Measurements from ENCODE around the gene MLLT3. TPM values are rescaled to one million over a fixed set of nuclear protein-coding genes. Genes with fewer than 3 reads are reported as not detected.
A peak's percentile ranks its signal among the peaks of the same experiment; 100 is the strongest.
"Not testable (repeated sequence)": the region's sequence is repeated elsewhere in the genome, so short reads cannot be mapped to it uniquely, and the experiment has no call there.

The MLLT3 gene
- total RNA-seq, 2 donors from 2014 or later, result 5.6 to 5.7 TPM

GRCh38 chr9:20662156-20662555 is 39.9 kb upstream of the MLLT3 start:
- no peak for TF ChIP-seq POLR2A (IDR thresholded peaks at IDR 0.05)
- TF ChIP-seq CTCF (IDR thresholded peaks at IDR 0.05), result no peak
- Histone ChIP-seq H3K4me3 (no peak overlapping the region), H3K27me3 (no peaks in the 10 kb centered on the region), H3K4me1 (peaks cover 33% of the 10 kb centered on the region), H3K36me3 (replicated peaks in 1 of 2; ENCODE audit: insufficient read depth in 1 of 2, low read depth in 2 of 2) (no peaks in the 10 kb centered on the region), H3K9me3 (no peaks in the 10 kb centered on the region), H3K27ac (no peak overlapping the region)
- ATAC-seq (no peak), DNase-seq (no peak)
- intact Hi-C loops (cut with DNase I), result no loop called here
- WGBS, 2 donors, result 66 to 79% methylated on average over 2 to 3 of the region's 3 CpGs

GRCh38 chr9:20659474-20659967 is 37.2 kb upstream of the MLLT3 start:
- TF ChIP-seq CTCF (IDR thresholded peaks at IDR 0.05) (no peak), POLR2A (IDR thresholded peaks at IDR 0.05) (no peak)
- H3K27me3 ChIP-seq, result no peaks in the 10 kb centered on the region
- intact Hi-C loops (cut with DNase I), result no loop called here
- WGBS, 2 donors, result 50 to 64% methylated on average over 2 of the region's 2 CpGs
- no peaks in the 10 kb centered on the region for H3K36me3 ChIP-seq (replicated peaks in 1 of 2; ENCODE audit: insufficient read depth in 1 of 2, low read depth in 2 of 2)
- no peak overlapping the region for H3K4me3 ChIP-seq
- no peak overlapping the region for H3K27ac ChIP-seq
- no peak for DNase-seq
- H3K9me3 ChIP-seq, result no peaks in the 10 kb centered on the region
- peaks cover 33% of the 10 kb centered on the region for H3K4me1 ChIP-seq
- ATAC-seq, result no peak

- intact Hi-C loops (cut with DNase I), result no loop called here
- 63 to 69% methylated on average over 13 of the region's 13 CpGs for WGBS, 2 donors
- peaks cover 33% of the 10 kb centered on the region for H3K4me1 ChIP-seq
- H3K27me3 ChIP-seq, result no peaks in the 10 kb centered on the region
- no peak for TF ChIP-seq CTCF (IDR thresholded peaks at IDR 0.05)
- DNase-seq (no peak), ATAC-seq (peak; percentile 35)
- no peaks in the 10 kb centered on the region for H3K36me3 ChIP-seq (replicated peaks in 1 of 2; ENCODE audit: insufficient read depth in 1 of 2, low read depth in 2 of 2)
- peak overlapping the region; percentile 23 to 70 (median 48) for H3K27ac ChIP-seq
- H3K4me3 ChIP-seq, result peak overlapping the region in 1 of 2 donors; percentile 51
- no peaks in the 10 kb centered on the region for H3K9me3 ChIP-seq
These were observed 36.6 kb upstream of the MLLT3 start for GRCh38 chr9:20658677-20659473.

GRCh38 chr9:20658246-20658667 is 36.0 kb upstream of the MLLT3 start:
- H3K36me3 ChIP-seq (replicated peaks in 1 of 2; ENCODE audit: insufficient read depth in 1 of 2, low read depth in 2 of 2); ATAC-seq; H3K9me3 ChIP-seq; intact Hi-C loops (cut with DNase I); H3K27me3 ChIP-seq: not testable (repeated sequence)
- Histone ChIP-seq H3K4me3 (peak overlapping the region in 1 of 2 donors; percentile 51), H3K27ac (peak overlapping the region; percentile 23 to 70 (median 48)), H3K4me1 (peaks cover 33% of the 10 kb centered on the region)
- DNase-seq, result peak; percentile 28 to 58 (median 28)
- peak; percentile 25 to 64 (median 58) for TF ChIP-seq POLR2A (IDR thresholded peaks at IDR 0.05)
- 26 to 39% methylated on average over 25 to 26 of the region's 27 CpGs for WGBS, 2 donors

- TF ChIP-seq POLR2A (IDR thresholded peaks at IDR 0.05) (no peak), CTCF (IDR thresholded peaks at IDR 0.05) (no peak)
- H3K4me3 ChIP-seq, result no peak overlapping the region
- ATAC-seq (no peak), DNase-seq (no peak)
- no peaks in the 10 kb centered on the region for H3K36me3 ChIP-seq (replicated peaks in 1 of 2; ENCODE audit: insufficient read depth in 1 of 2, low read depth in 2 of 2)
- 74 to 78% methylated on average over 4 of the region's 4 CpGs for WGBS, 2 donors
- H3K27me3 ChIP-seq, result no peaks in the 10 kb centered on the region
- intact Hi-C loops (cut with DNase I), result no loop called here
- H3K4me1 ChIP-seq, result peaks cover 6% of the 10 kb centered on the region
- no peak overlapping the region for H3K27ac ChIP-seq
- no peaks in the 10 kb centered on the region for H3K9me3 ChIP-seq
These were observed 29.6 kb upstream of the MLLT3 start for GRCh38 chr9:20651939-20652338.

Data from body of pancreas (tissue), 4 donors.